Memory B cell (primary cell): Measurements from ENCODE around the gene CEP55.

ENCODE experiments used
- ATAC-seq: fragments of 150-1000 bp; cut with Tn5 transposase; 2 replicates; pipeline ENCODE4 v1.10.0; 2021; ENCODE audit warnings: low read depth, mild to moderate bottlenecking, moderate library complexity
- DNase-seq, 2 donors: peaks; one replicate each; pipeline ENCODE4 v3.0.0; 2022; ENCODE audit warnings: low spot score in 2 of 2
- H3K27ac Mint-ChIP-seq: one replicate; pipeline ENCODE4 v1.8.0; 2022; ENCODE audit warnings: mild to moderate bottlenecking, moderate library complexity, mixed read lengths
- H3K27me3 Mint-ChIP-seq: one replicate; pipeline ENCODE4 v1.8.0; 2022; ENCODE audit warnings: mixed read lengths
- H3K36me3 Mint-ChIP-seq: one replicate; pipeline ENCODE4 v1.8.0; 2022; ENCODE audit warnings: mild to moderate bottlenecking, mixed read lengths
- H3K4me1 Mint-ChIP-seq: one replicate; pipeline ENCODE4 v1.8.0; 2022; ENCODE audit warnings: mixed read lengths
- H3K4me3 Mint-ChIP-seq: one replicate; pipeline ENCODE4 v1.8.0; 2022; ENCODE audit warnings: mild to moderate bottlenecking, moderate library complexity, mixed read lengths
- H3K9me3 Mint-ChIP-seq: one replicate; pipeline ENCODE4 v1.8.0; 2022; ENCODE audit warnings: mixed read lengths

Gene CEP55

GRCh38 chr10:93496322-93497041 lies at the start of gene CEP55:
CEP55 (plus strand) TSS chr10:93496612; CDS start chr10:93500052, 3,440 bp downstream.
- Mint-ChIP-seq H3K36me3 (no peaks in the 10 kb centered on the region), H3K4me3 (peak within 1 kb of the TSS; percentile 92), H3K9me3 (no peaks in the 10 kb centered on the region), H3K27ac (peak within 1 kb of the TSS; percentile 83), H3K4me1 (peaks cover 16% of the 10 kb centered on the region), H3K27me3 (peaks cover 7% of the 10 kb centered on the region)
- DNase-seq (peak; percentile 95), ATAC-seq (peak; percentile 98)

- H3K36me3 Mint-ChIP-seq: peaks cover 4% of the 10 kb centered on the region
- H3K4me1 Mint-ChIP-seq: no peaks in the 10 kb centered on the region
- no peak for ATAC-seq
- H3K4me3 Mint-ChIP-seq: no peak overlapping the region
- no peak for DNase-seq
- no peak overlapping the region for H3K27ac Mint-ChIP-seq
- peaks cover 4% of the 10 kb centered on the region for H3K27me3 Mint-ChIP-seq
- H3K9me3 Mint-ChIP-seq: peaks cover 3% of the 10 kb centered on the region
Observed at GRCh38 chr10:93447019-93447418, 49.4 kb upstream of the CEP55 start.

GRCh38 chr10:93447970-93448369 lies 48.4 kb upstream of the CEP55 start:
- ATAC-seq: no peak
- H3K9me3 Mint-ChIP-seq: peaks cover 3% of the 10 kb centered on the region
- no peaks in the 10 kb centered on the region for H3K4me1 Mint-ChIP-seq
- no peak overlapping the region for H3K4me3 Mint-ChIP-seq
- H3K27me3 Mint-ChIP-seq: peaks cover 4% of the 10 kb centered on the region
- no peak for DNase-seq
- peaks cover 4% of the 10 kb centered on the region for H3K36me3 Mint-ChIP-seq
- H3K27ac Mint-ChIP-seq: no peak overlapping the region

- no peaks in the 10 kb centered on the region for H3K4me1 Mint-ChIP-seq
- no peaks in the 10 kb centered on the region for H3K36me3 Mint-ChIP-seq
- H3K4me3 Mint-ChIP-seq: no peak overlapping the region
- H3K9me3 Mint-ChIP-seq: no peaks in the 10 kb centered on the region
- H3K27ac Mint-ChIP-seq: no peak overlapping the region
- H3K27me3 Mint-ChIP-seq: no peaks in the 10 kb centered on the region
- no peak for ATAC-seq
- DNase-seq: no peak
Observed at GRCh38 chr10:93451244-93451947, 45.0 kb upstream of the CEP55 start.

- Mint-ChIP-seq H3K9me3 (no peaks in the 10 kb centered on the region), H3K27me3 (no peaks in the 10 kb centered on the region), H3K4me3 (no peak overlapping the region), H3K36me3 (no peaks in the 10 kb centered on the region), H3K27ac (no peak overlapping the region), H3K4me1 (no peaks in the 10 kb centered on the region)
- no peak for ATAC-seq
- no peak for DNase-seq
Observed at GRCh38 chr10:93452143-93452542, 44.3 kb upstream of the CEP55 start.

- H3K36me3 Mint-ChIP-seq: no peaks in the 10 kb centered on the region
- no peak overlapping the region for H3K27ac Mint-ChIP-seq
- H3K27me3 Mint-ChIP-seq: peaks cover 4% of the 10 kb centered on the region
- ATAC-seq (no peak), DNase-seq (no peak)
- no peak overlapping the region for H3K4me3 Mint-ChIP-seq
- no peaks in the 10 kb centered on the region for H3K4me1 Mint-ChIP-seq
- H3K9me3 Mint-ChIP-seq: no peaks in the 10 kb centered on the region
Observed at GRCh38 chr10:93454146-93454545, 42.3 kb upstream of the CEP55 start.

- H3K27me3 Mint-ChIP-seq: peaks cover 5% of the 10 kb centered on the region
- ATAC-seq (no peak), DNase-seq (no peak)
- no peaks in the 10 kb centered on the region for H3K9me3 Mint-ChIP-seq
- H3K36me3 Mint-ChIP-seq: no peaks in the 10 kb centered on the region
- no peak overlapping the region for H3K27ac Mint-ChIP-seq
- H3K4me1 Mint-ChIP-seq: no peaks in the 10 kb centered on the region
- no peak overlapping the region for H3K4me3 Mint-ChIP-seq
Observed at GRCh38 chr10:93454736-93455135, 41.7 kb upstream of the CEP55 start.

GRCh38 chr10:93456480-93456879 lies 39.9 kb upstream of the CEP55 start:
- H3K4me1 Mint-ChIP-seq: peaks cover 4% of the 10 kb centered on the region
- no peak overlapping the region for H3K27ac Mint-ChIP-seq
- no peak overlapping the region for H3K4me3 Mint-ChIP-seq
- no peaks in the 10 kb centered on the region for H3K9me3 Mint-ChIP-seq
- peaks cover 7% of the 10 kb centered on the region for H3K27me3 Mint-ChIP-seq
- no peaks in the 10 kb centered on the region for H3K36me3 Mint-ChIP-seq
- ATAC-seq: no peak
- no peak for DNase-seq

GRCh38 chr10:93457511-93457910 lies 38.9 kb upstream of the CEP55 start:
- Mint-ChIP-seq H3K27ac (no peak overlapping the region), H3K4me3 (no peak overlapping the region), H3K9me3 (no peaks in the 10 kb centered on the region), H3K36me3 (no peaks in the 10 kb centered on the region), H3K27me3 (peaks cover 7% of the 10 kb centered on the region), H3K4me1 (peaks cover 5% of the 10 kb centered on the region)
- ATAC-seq: no peak
- no peak for DNase-seq

- Mint-ChIP-seq H3K4me3 (no peak overlapping the region), H3K36me3 (no peaks in the 10 kb centered on the region), H3K27ac (no peak overlapping the region), H3K9me3 (no peaks in the 10 kb centered on the region), H3K4me1 (peaks cover 10% of the 10 kb centered on the region), H3K27me3 (peaks cover 7% of the 10 kb centered on the region)
- DNase-seq (no peak), ATAC-seq (no peak)
Observed at GRCh38 chr10:93458821-93459257, 37.6 kb upstream of the CEP55 start.

GRCh38 chr10:93459466-93459865 lies 36.9 kb upstream of the CEP55 start:
- Mint-ChIP-seq H3K27ac (peak overlapping the region; percentile 42), H3K9me3 (no peaks in the 10 kb centered on the region), H3K4me1 (peaks cover 10% of the 10 kb centered on the region), H3K27me3 (peaks cover 7% of the 10 kb centered on the region), H3K36me3 (no peaks in the 10 kb centered on the region), H3K4me3 (no peak overlapping the region)
- DNase-seq (no peak), ATAC-seq (no peak)

- ATAC-seq (no peak), DNase-seq (no peak)
- H3K27me3 Mint-ChIP-seq: peaks cover 7% of the 10 kb centered on the region
- no peak overlapping the region for H3K27ac Mint-ChIP-seq
- H3K9me3 Mint-ChIP-seq: no peaks in the 10 kb centered on the region
- peaks cover 10% of the 10 kb centered on the region for H3K4me1 Mint-ChIP-seq
- no peaks in the 10 kb centered on the region for H3K36me3 Mint-ChIP-seq
- H3K4me3 Mint-ChIP-seq: no peak overlapping the region
Observed at GRCh38 chr10:93461109-93461806, 35.2 kb upstream of the CEP55 start.

GRCh38 chr10:93461807-93462178 lies 34.6 kb upstream of the CEP55 start:
- ATAC-seq: peak; percentile 72
- no peak overlapping the region for H3K27ac Mint-ChIP-seq

GRCh38 chr10:93462371-93462770 lies 34.0 kb upstream of the CEP55 start:
- no peaks in the 10 kb centered on the region for H3K9me3 Mint-ChIP-seq
- no peak overlapping the region for H3K4me3 Mint-ChIP-seq
- H3K27ac Mint-ChIP-seq: no peak overlapping the region
- H3K36me3 Mint-ChIP-seq: no peaks in the 10 kb centered on the region
- no peak for ATAC-seq
- DNase-seq: no peak
- peaks cover 7% of the 10 kb centered on the region for H3K27me3 Mint-ChIP-seq
- H3K4me1 Mint-ChIP-seq: peaks cover 10% of the 10 kb centered on the region

More at GRCh38 chr10:93461807-93462178, 34.6 kb upstream of the CEP55 start:
- DNase-seq: no peak
- H3K4me1 Mint-ChIP-seq: peaks cover 10% of the 10 kb centered on the region
- no peaks in the 10 kb centered on the region for H3K9me3 Mint-ChIP-seq
- H3K27me3 Mint-ChIP-seq: peaks cover 7% of the 10 kb centered on the region
- H3K36me3 Mint-ChIP-seq: no peaks in the 10 kb centered on the region
- no peak overlapping the region for H3K4me3 Mint-ChIP-seq
